ENCODE data around the gene SPECC1. TPM values are rescaled to one million over a fixed set of nuclear protein-coding genes. Genes with fewer than 3 reads are reported as not detected.

The SPECC1 gene
- total RNA-seq, 2 donors from 2014 or later: 10.3 to 13.5 TPM

DNA sequence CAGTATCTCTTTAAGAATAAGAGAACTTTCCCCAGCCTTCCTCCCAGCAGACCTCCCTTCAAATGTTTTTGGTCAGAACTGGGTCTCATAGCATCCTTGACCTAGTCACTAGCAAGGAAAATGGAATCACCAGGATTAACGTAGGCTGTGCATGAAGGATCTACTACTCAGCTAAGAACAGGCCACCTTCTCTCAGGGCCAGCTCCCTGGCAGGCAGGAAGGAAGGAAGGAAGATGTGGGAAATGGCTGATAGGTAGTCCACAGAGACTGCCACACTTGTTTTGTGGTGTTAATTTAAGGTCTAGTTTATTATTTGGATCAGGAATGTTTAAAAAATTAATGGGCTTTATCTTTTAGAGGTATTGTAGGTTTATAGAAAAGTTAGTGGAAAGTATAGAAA is 136.4 kb downstream of the SPECC1 start:
- H3K4me1 ChIP-seq: no peaks in the 10 kb centered on the region
- H3K27me3 ChIP-seq: no peaks in the 10 kb centered on the region
- no peaks in the 10 kb centered on the region for H3K9me3 ChIP-seq
- H3K36me3 ChIP-seq: no peaks in the 10 kb centered on the region
- TF ChIP-seq, protein P1, sequence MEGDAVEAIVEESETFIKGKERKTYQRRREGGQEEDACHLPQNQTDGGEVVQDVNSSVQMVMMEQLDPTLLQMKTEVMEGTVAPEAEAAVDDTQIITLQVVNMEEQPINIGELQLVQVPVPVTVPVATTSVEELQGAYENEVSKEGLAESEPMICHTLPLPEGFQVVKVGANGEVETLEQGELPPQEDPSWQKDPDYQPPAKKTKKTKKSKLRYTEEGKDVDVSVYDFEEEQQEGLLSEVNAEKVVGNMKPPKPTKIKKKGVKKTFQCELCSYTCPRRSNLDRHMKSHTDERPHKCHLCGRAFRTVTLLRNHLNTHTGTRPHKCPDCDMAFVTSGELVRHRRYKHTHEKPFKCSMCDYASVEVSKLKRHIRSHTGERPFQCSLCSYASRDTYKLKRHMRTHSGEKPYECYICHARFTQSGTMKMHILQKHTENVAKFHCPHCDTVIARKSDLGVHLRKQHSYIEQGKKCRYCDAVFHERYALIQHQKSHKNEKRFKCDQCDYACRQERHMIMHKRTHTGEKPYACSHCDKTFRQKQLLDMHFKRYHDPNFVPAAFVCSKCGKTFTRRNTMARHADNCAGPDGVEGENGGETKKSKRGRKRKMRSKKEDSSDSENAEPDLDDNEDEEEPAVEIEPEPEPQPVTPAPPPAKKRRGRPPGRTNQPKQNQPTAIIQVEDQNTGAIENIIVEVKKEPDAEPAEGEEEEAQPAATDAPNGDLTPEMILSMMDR (IDR thresholded peaks at IDR 0.05): no peak
- no peak overlapping the region for H3K4me3 ChIP-seq
- DNase-seq (ENCODE audit: low spot score): no peak
- no peak overlapping the region for H3K27ac ChIP-seq

- Histone ChIP-seq H3K4me1 (no peaks in the 10 kb centered on the region), H3K4me3 (no peak overlapping the region), H3K27ac (no peak overlapping the region), H3K36me3 (no peaks in the 10 kb centered on the region), H3K27me3 (no peaks in the 10 kb centered on the region), H3K9me3 (no peaks in the 10 kb centered on the region)
- TF ChIP-seq, protein P1 (IDR thresholded peaks at IDR 0.05): no peak
- no peak for DNase-seq (ENCODE audit: low spot score)
Observed at GRCh38 chr17:20149251-20149650, 140.1 kb downstream of the SPECC1 start.

DNA sequence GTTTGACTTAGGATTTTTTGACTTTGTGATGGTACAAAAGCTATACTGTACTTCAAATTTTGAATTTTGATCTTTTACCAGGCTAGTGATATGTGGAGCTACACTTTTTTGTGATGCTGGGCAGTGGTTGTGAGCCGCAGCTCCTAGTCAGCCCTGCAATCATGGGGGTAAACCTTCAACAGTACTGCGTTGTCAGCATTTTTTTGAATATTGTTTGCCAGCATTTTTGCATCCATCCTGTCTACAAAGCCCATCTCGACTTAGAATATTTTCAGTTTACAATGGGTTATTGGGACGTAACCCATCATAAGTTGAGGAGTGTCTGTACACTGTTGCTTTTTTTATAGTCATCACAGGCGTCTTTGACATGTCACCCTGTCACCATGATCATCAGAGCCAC is 142.0 kb downstream of the SPECC1 start:
- no peak overlapping the region for H3K27ac ChIP-seq
- no peaks in the 10 kb centered on the region for H3K9me3 ChIP-seq
- H3K27me3 ChIP-seq: no peaks in the 10 kb centered on the region
- DNase-seq (ENCODE audit: low spot score): no peak
- TF ChIP-seq, protein P1 (IDR thresholded peaks at IDR 0.05): no peak
- no peak overlapping the region for H3K4me3 ChIP-seq
- no peaks in the 10 kb centered on the region for H3K36me3 ChIP-seq
- peaks cover 0 to 10% of the 10 kb centered on the region in 2 donors for H3K4me1 ChIP-seq

GRCh38 chr17:20153231-20153630 is 144.1 kb downstream of the SPECC1 start:
- TF ChIP-seq, protein P1 (IDR thresholded peaks at IDR 0.05): no peak

DNA sequence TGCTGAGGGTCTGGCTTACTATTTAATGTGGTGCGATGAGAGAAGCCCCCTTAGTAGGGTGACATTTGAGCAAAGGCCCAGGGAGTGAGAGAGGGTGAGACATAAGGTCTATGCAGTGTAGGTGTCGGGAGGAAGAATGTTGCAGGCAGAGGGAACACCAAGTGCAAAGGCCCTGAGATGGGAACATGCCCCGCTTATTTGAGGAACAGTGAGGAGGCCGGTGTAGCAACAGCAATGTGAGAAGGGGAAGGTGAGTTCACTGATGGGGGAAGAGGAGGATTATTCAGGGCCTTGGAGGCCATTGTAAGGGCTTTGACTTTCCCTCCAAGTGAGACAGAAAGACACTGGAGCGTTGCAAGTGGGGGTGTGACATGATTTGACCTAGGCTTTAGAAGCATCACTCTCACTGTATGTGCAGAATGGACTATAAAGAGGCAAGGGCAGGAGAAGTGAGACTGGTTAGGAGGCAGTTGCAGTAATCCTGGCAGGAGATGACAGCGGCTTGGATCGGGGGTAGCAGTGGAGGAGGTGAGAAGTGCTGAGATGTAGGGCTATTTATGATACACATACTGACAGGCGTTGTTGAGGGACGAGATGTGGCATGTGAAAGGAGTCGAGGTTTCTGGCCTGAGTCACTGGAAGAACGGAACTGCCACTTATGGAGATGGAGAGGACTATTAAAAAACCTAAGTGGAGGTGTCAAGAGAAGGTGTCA is 145.3 kb downstream of the SPECC1 start:
- Histone ChIP-seq H3K27me3 (no peaks in the 10 kb centered on the region), H3K9me3 (no peaks in the 10 kb centered on the region), H3K27ac (no peak overlapping the region), H3K4me1 (peaks cover 0 to 21% of the 10 kb centered on the region in 2 donors), H3K4me3 (no peak overlapping the region), H3K36me3 (no peaks in the 10 kb centered on the region)
- TF ChIP-seq, protein P1 (IDR thresholded peaks at IDR 0.05): no peak
- no peak for DNase-seq (ENCODE audit: low spot score)

More at GRCh38 chr17:20153231-20153630, 144.1 kb downstream of the SPECC1 start:
- no peaks in the 10 kb centered on the region for H3K9me3 ChIP-seq
- DNase-seq (ENCODE audit: low spot score): no peak
- H3K27me3 ChIP-seq: no peaks in the 10 kb centered on the region
- no peak overlapping the region for H3K4me3 ChIP-seq
- H3K4me1 ChIP-seq: peaks cover 0 to 21% of the 10 kb centered on the region in 2 donors
- no peak overlapping the region for H3K27ac ChIP-seq
- no peaks in the 10 kb centered on the region for H3K36me3 ChIP-seq
